Mesenchymal stem cell (in vitro differentiated cells and primary cell): Measurements from ENCODE around the gene MACIR.

Source experiments
- DNase-seq: peaks from one replicate; pipeline ENCODE4 v3.0.0-alpha.2; 2013
- H2AFZ ChIP-seq: one replicate; pipeline ENCODE4 v1.6.1; 2013; ENCODE audit warnings: low read depth, mild to moderate bottlenecking, control low read depth, inconsistent platforms, low read length, moderate library complexity
- H2AK5ac ChIP-seq: 2 replicates; pipeline ENCODE4 v1.6.1; 2013; ENCODE audit warnings: low read length, moderate library complexity, mild to moderate bottlenecking, inconsistent platforms; ENCODE audit not compliant: severe bottlenecking
- H2BK120ac ChIP-seq: one replicate; pipeline ENCODE4 v1.6.1; 2013; ENCODE audit warnings: low read depth, mild to moderate bottlenecking, inconsistent platforms, low read length, moderate library complexity
- H2BK12ac ChIP-seq, 2 experiments: one replicate each; pipeline ENCODE4 v1.6.1; 2013; ENCODE audit warnings: inconsistent platforms in 2 of 2, low read length in 2 of 2, mild to moderate bottlenecking in 2 of 2, moderate library complexity in 2 of 2, control low read depth in 1 of 2
- H2BK15ac ChIP-seq: one replicate; pipeline ENCODE4 v1.6.1; 2013; ENCODE audit warnings: mild to moderate bottlenecking, low read depth, inconsistent platforms; ENCODE audit not compliant: poor library complexity, severe bottlenecking
- H2BK5ac ChIP-seq: 2 replicates; pipeline ENCODE4 v1.6.1; 2013; ENCODE audit warnings: low read depth, mild to moderate bottlenecking, low read length, control low read depth, inconsistent platforms; ENCODE audit not compliant: poor library complexity, severe bottlenecking
- H3K14ac ChIP-seq, 2 experiments: one replicate each; pipeline ENCODE4 v1.6.1; 2013; ENCODE audit warnings: inconsistent platforms in 2 of 2, low read length in 2 of 2, control low read depth in 1 of 2, mild to moderate bottlenecking in 1 of 2, moderate library complexity in 1 of 2
- H3K18ac ChIP-seq, 2 experiments: one replicate each; pipeline ENCODE4 v1.6.1; 2013; ENCODE audit warnings: inconsistent platforms in 2 of 2, low read length in 2 of 2, control low read depth in 1 of 2, low read depth in 1 of 2, mild to moderate bottlenecking in 1 of 2
- H3K23ac ChIP-seq, 2 experiments: one replicate each; pipeline ENCODE4 v1.6.1; 2013; ENCODE audit warnings: inconsistent platforms in 2 of 2, low read length in 2 of 2, mild to moderate bottlenecking in 2 of 2, moderate library complexity in 2 of 2, control low read depth in 1 of 2
- H3K27ac ChIP-seq: 2 replicates; pipeline ENCODE4 v1.5.1; 2013; ENCODE audit warnings: mild to moderate bottlenecking, moderate library complexity, low read length, control low read depth, inconsistent platforms; ENCODE audit not compliant: poor library complexity, severe bottlenecking
- H3K27me3 ChIP-seq, 2 experiments: 2 replicates each; pipeline versions ENCODE4 v1.6.1 to v1.7.0; 2013; ENCODE audit warnings: low read length in 2 of 2, mild to moderate bottlenecking in 2 of 2, moderate library complexity in 2 of 2, control low read depth in 1 of 2, inconsistent platforms in 1 of 2; ENCODE audit not compliant: control insufficient read depth in 1 of 2, insufficient read depth in 1 of 2
- H3K36me3 ChIP-seq, 2 experiments: 2 replicates each; pipeline versions ENCODE4 v1.6.1 to v1.7.0; 2013; ENCODE audit warnings: low read length in 2 of 2, control low read depth in 1 of 2, inconsistent platforms in 1 of 2, low read depth in 1 of 2, mild to moderate bottlenecking in 1 of 2; ENCODE audit not compliant: insufficient read depth in 2 of 2, control insufficient read depth in 1 of 2
- H3K4ac ChIP-seq, 2 experiments: one replicate each; pipeline ENCODE4 v1.6.1; 2013; ENCODE audit warnings: inconsistent platforms in 2 of 2, low read length in 2 of 2, mild to moderate bottlenecking in 2 of 2, moderate library complexity in 2 of 2, control low read depth in 1 of 2, low read depth in 1 of 2
- H3K4me1 ChIP-seq: 2 replicates; pipeline ENCODE4 v1.6.1; 2013; ENCODE audit warnings: low read depth, low read length, control low read depth; ENCODE audit not compliant: control insufficient read depth, insufficient read depth
- H3K4me2 ChIP-seq: 2 replicates; pipeline ENCODE4 v1.6.1; 2013; ENCODE audit warnings: low read length, mild to moderate bottlenecking, inconsistent platforms; ENCODE audit not compliant: poor library complexity, severe bottlenecking
- H3K4me3 ChIP-seq, 2 experiments: 2 replicates each; pipeline versions ENCODE4 v1.5.1 to v1.7.0; 2013; ENCODE audit warnings: low read length in 2 of 2, mild to moderate bottlenecking in 2 of 2, control low read depth in 1 of 2, low read depth in 1 of 2; ENCODE audit not compliant: insufficient read depth in 1 of 2
- H3K79me1 ChIP-seq: replicated peaks from 2 replicates; pipeline ENCODE4 v1.6.1; 2013; ENCODE audit warnings: mild to moderate bottlenecking, control low read depth, low read length, inconsistent platforms; ENCODE audit not compliant: poor library complexity, severe bottlenecking
- H3K9ac ChIP-seq: 2 replicates; pipeline ENCODE4 v1.7.0; 2013; ENCODE audit warnings: mild to moderate bottlenecking, low read length, moderate library complexity
- H3K9me3 ChIP-seq: 2 replicates; pipeline ENCODE4 v1.7.0; 2013; ENCODE audit warnings: mild to moderate bottlenecking, low read length; ENCODE audit not compliant: control insufficient read depth
- H4K8ac ChIP-seq: one replicate; pipeline ENCODE4 v1.6.1; 2013; ENCODE audit warnings: inconsistent platforms, mild to moderate bottlenecking, low read length, moderate library complexity
- H4K91ac ChIP-seq: one replicate; pipeline ENCODE4 v1.6.1; 2013; ENCODE audit warnings: mild to moderate bottlenecking, low read length, inconsistent platforms
- WGBS: methylation state at CpG from one replicate; pipeline ENCODE4 v1.1.7; 2013; ENCODE audit warnings: mixed read lengths; 5-methylcytosine and 5-hydroxymethylcytosine counted together

Gene MACIR

DNA sequence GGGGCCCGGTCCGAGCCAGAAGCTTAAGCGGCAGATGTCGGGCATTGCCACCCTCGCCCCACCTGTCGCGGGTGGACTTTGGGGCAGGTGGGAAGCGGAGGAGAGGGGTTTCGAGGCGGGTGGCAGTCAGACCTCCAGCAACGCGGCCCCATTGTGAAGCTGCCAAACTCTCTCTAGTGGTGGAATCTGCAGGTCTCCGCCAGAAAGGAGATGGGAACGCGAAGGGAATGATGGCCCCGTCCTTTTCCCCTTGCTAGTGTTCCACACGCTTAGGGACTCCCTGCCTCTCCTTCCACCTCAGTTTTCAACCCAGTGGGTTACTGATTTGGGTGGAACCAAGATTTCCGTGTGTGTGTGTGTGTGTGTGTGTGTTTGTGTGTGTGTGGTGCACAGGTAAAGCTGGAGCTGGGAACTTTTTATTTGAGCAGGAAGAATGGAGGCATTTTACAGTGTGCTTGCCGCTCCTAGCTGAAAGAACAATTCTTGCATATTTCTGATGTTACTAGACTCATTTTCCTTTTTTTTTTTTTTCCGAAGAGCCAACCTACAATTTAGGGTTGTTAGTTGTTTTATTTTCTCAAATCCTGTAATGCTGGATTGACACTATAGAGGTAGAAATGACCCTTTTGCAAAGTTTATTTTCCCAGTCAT, 1.3 kb downstream of the MACIR start:
- Histone ChIP-seq H3K36me3 (peaks cover 0 to 3% of the 10 kb centered on the region in 2 experiments), H4K91ac (peak overlapping the region; percentile 27), H3K4ac (peak overlapping the region; percentile 35 to 95), H2BK120ac (no peak overlapping the region), H4K8ac (peak overlapping the region; percentile 80), H3K9ac (peak overlapping the region; percentile 85), H2AK5ac (no peak overlapping the region), H3K4me3 (peak overlapping the region; percentile 89 to 92), H2BK12ac (no peak overlapping the region), H3K27me3 (no peaks in the 10 kb centered on the region), H3K14ac (peak overlapping the region in 1 of 2 experiments; percentile 61), H3K4me1 (peaks cover 2% of the 10 kb centered on the region), H2BK5ac (no peak overlapping the region), H3K18ac (peak overlapping the region; percentile 79 to 94), H3K79me1 (no peaks in the 10 kb centered on the region), H3K23ac (peak overlapping the region in 1 of 2 experiments; percentile 75), H3K9me3 (no peaks in the 10 kb centered on the region), H2BK15ac (peak overlapping the region; percentile 90), H2AFZ (peak overlapping the region; percentile 79), H3K27ac (no peak overlapping the region), H3K4me2 (peak overlapping the region; percentile 99)
- peak; percentile 63 for DNase-seq
- 0% methylated on average over 14 of the region's 20 CpGs for WGBS

DNA sequence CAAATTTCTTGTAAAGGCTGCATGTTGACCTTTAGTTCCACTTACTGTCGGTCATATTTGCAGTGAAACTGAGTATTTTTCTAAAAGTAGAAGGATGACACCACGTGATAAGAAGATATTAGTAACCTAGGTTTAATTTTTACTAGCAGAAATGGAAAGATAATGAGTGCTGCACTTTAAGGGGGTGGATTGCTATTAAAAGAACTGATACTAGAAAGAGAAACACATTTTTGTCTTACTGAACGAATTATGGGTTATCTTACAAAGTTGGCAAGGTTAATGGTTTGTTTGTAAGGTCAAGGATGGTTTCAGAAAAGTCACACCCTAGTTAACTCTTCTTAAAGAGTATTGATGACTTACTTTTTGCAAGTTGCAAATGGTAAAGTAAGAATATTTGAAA, 2.4 kb downstream of the MACIR start:
- no peak overlapping the region for H2BK5ac ChIP-seq
- H2AK5ac ChIP-seq = no peak overlapping the region
- H3K9ac ChIP-seq = peak overlapping the region; percentile 85
- no peaks in the 10 kb centered on the region for H3K27me3 ChIP-seq
- no peak overlapping the region for H2BK120ac ChIP-seq
- H3K27ac ChIP-seq = no peak overlapping the region
- H3K79me1 ChIP-seq = peaks cover 4% of the 10 kb centered on the region
- no peak overlapping the region for H3K14ac ChIP-seq
- no peaks in the 10 kb centered on the region for H3K9me3 ChIP-seq
- H3K4me2 ChIP-seq = peak overlapping the region; percentile 22
- H3K23ac ChIP-seq = no peak overlapping the region
- H3K4me1 ChIP-seq = peaks cover 2% of the 10 kb centered on the region
- H2BK15ac ChIP-seq = no peak overlapping the region
- no peak overlapping the region for H4K91ac ChIP-seq
- no peak overlapping the region for H2BK12ac ChIP-seq
- H2AFZ ChIP-seq = no peak overlapping the region
- no peak overlapping the region for H4K8ac ChIP-seq
- DNase-seq = no peak
- no peak overlapping the region for H3K4ac ChIP-seq
- H3K36me3 ChIP-seq = peaks cover 0 to 3% of the 10 kb centered on the region in 2 experiments
- H3K4me3 ChIP-seq = peak overlapping the region in 1 of 2 experiments; percentile 89
- H3K18ac ChIP-seq = no peak overlapping the region
- 64% methylated on average over 3 of the region's 3 CpGs for WGBS

DNA sequence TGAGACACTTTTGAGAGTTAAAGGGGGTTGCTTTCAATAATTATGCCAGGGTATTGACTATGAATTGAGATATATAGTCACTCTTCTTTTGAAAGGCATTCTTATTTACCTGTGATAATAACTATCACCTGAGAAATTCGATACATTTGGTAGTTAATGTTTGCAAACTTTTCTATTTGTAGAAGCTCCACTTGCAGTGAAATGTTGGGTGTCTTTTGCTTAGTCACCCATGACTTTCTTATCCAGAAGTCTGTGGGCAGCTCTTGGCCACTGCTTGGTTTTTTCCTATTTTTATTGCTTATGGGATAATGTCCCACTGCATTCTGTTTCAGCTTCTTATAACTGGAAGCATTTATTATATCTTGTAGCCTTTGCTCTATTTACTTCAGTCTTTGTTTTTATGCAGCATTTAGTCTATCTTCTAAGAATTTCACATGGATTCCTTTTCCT, 3.9 kb downstream of the MACIR start:
- Histone ChIP-seq H3K4me3 (peak overlapping the region in 1 of 2 experiments; percentile 4), H4K8ac (no peak overlapping the region), H3K27ac (no peak overlapping the region)

DNA sequence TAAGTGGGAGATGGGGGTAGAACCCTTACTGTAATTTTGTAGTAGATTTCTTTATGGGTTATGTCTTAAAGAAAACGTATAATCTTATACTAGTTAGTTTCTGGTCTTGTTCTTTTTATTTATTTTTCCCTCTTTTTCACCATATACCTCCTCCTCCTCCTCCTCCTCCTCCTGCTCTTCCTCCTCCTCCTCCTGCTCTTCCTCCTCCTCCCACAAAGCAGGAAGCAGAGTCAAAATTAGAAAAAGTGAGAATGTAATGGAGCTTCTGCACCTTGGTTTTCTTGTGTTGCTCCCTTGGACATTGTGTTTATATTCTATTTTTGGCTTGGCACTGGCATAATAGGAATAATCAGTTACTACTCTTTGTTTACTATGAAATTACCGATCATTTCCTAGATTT, 4.5 kb downstream of the MACIR start:
- H2AK5ac ChIP-seq = no peak overlapping the region
- no peaks in the 10 kb centered on the region for H3K9me3 ChIP-seq
- H2BK5ac ChIP-seq = no peak overlapping the region
- no peak overlapping the region for H2BK15ac ChIP-seq
- H3K4me2 ChIP-seq = no peak overlapping the region
- H4K8ac ChIP-seq = no peak overlapping the region
- no CpG with 5 or more reads among the region's 2 CpGs for WGBS
- no peak overlapping the region for H3K23ac ChIP-seq
- no peak overlapping the region for H4K91ac ChIP-seq
- H3K27me3 ChIP-seq = no peaks in the 10 kb centered on the region
- no peak overlapping the region for H3K18ac ChIP-seq
- H3K36me3 ChIP-seq = peaks cover 3 to 16% of the 10 kb centered on the region in 2 experiments
- no peak overlapping the region for H2AFZ ChIP-seq
- no peak overlapping the region for H3K4ac ChIP-seq
- no peak overlapping the region for H3K9ac ChIP-seq
- no peak overlapping the region for H2BK120ac ChIP-seq
- DNase-seq = no peak
- H2BK12ac ChIP-seq = no peak overlapping the region
- peaks cover 6% of the 10 kb centered on the region for H3K79me1 ChIP-seq
- no peak overlapping the region for H3K27ac ChIP-seq
- peak overlapping the region in 1 of 2 experiments; percentile 4 for H3K4me3 ChIP-seq
- H3K4me1 ChIP-seq = peaks cover 2% of the 10 kb centered on the region
- H3K14ac ChIP-seq = no peak overlapping the region

More for the DNA sequence above, 3.9 kb downstream of the MACIR start:
- H3K9ac ChIP-seq = no peak overlapping the region
- no peak overlapping the region for H2BK120ac ChIP-seq
- H3K36me3 ChIP-seq = peaks cover 3 to 10% of the 10 kb centered on the region in 2 experiments
- peak; percentile 23 for DNase-seq
- no peak overlapping the region for H3K4ac ChIP-seq
- no CpG with 5 or more reads among the region's 1 CpG for WGBS
- peaks cover 2% of the 10 kb centered on the region for H3K4me1 ChIP-seq
- H4K91ac ChIP-seq = no peak overlapping the region
- H2BK12ac ChIP-seq = no peak overlapping the region
- peaks cover 6% of the 10 kb centered on the region for H3K79me1 ChIP-seq
- no peak overlapping the region for H3K18ac ChIP-seq
- H3K14ac ChIP-seq = no peak overlapping the region
- no peak overlapping the region for H3K4me2 ChIP-seq
- H2BK15ac ChIP-seq = no peak overlapping the region
- H3K23ac ChIP-seq = no peak overlapping the region
- no peak overlapping the region for H2AFZ ChIP-seq
- no peaks in the 10 kb centered on the region for H3K27me3 ChIP-seq
- H2BK5ac ChIP-seq = no peak overlapping the region
- H3K9me3 ChIP-seq = no peaks in the 10 kb centered on the region
- H2AK5ac ChIP-seq = no peak overlapping the region
